Activated T-helper 1 cell treated with anti-CD3 and anti-CD28 coated beads, Interleukin-12 subunit alpha, Interleukin-12 subunit beta, Interleukin-2, Interleukin-4 antibody, amounts not matched to agents 30 ng/mL and 10 ng/mL and 1 ng/mL, durations not matched to agents 14 hours and 24 hours and 36 hours (primary cell): ENCODE measurements around the gene CNOT4. TPM values are rescaled to one million over a fixed set of nuclear protein-coding genes. Genes with fewer than 3 reads are reported as not detected.
"Not testable (repeated sequence)": the region's sequence is repeated elsewhere in the genome, so short reads cannot be mapped to it uniquely, and the experiment has no call there.

ENCODE experiments used
- DNase-seq: peaks from one replicate; pipeline ENCODE4 v3.0.0; 2021; ENCODE audit warnings: low spot score
- H3K27ac Mint-ChIP-seq: one replicate; pipeline ENCODE4 v1.8.0; 2021; ENCODE audit warnings: mild to moderate bottlenecking, mixed read lengths
- H3K27me3 Mint-ChIP-seq: one replicate; pipeline ENCODE4 v1.8.0; 2022; ENCODE audit warnings: mild to moderate bottlenecking, moderate library complexity, mixed read lengths; ENCODE audit not compliant: insufficient read depth
- H3K36me3 Mint-ChIP-seq: one replicate; pipeline ENCODE4 v1.8.0; 2021; ENCODE audit warnings: low read depth, mixed read lengths
- H3K4me1 Mint-ChIP-seq: one replicate; pipeline ENCODE4 v1.8.0; 2021; ENCODE audit warnings: low read depth, mixed read lengths
- H3K4me3 Mint-ChIP-seq: one replicate; pipeline ENCODE4 v1.8.0; 2021; ENCODE audit warnings: mild to moderate bottlenecking, moderate library complexity, mixed read lengths
- H3K9me3 Mint-ChIP-seq: one replicate; pipeline ENCODE4 v1.8.0; 2021; ENCODE audit warnings: mixed read lengths
- intact Hi-C: fragments of 100-400 bp; cut with micrococcal nuclease; formaldehyde crosslinking; loops from one replicate; pipeline ENCODE4 v1.15.1; 2024
- total RNA-seq: library from RNA; stranded (reverse); gene quantifications from 2 replicates; pipeline ENCODE4 v1.2.3, GENCODE V29; 2022

Gene CNOT4
- total RNA-seq, 1 donor from 2014 or later: 21.3 TPM

- peaks cover 4% of the 10 kb centered on the region for H3K36me3 Mint-ChIP-seq
- no peaks in the 10 kb centered on the region for H3K9me3 Mint-ChIP-seq
- intact Hi-C loops: no loop called here
- peak overlapping the region; percentile 34 for H3K27ac Mint-ChIP-seq
- no peak overlapping the region for H3K4me3 Mint-ChIP-seq
- no peak for DNase-seq
- H3K4me1 Mint-ChIP-seq: peaks cover 15% of the 10 kb centered on the region
- H3K27me3 Mint-ChIP-seq: no peaks in the 10 kb centered on the region
These were observed 42.6 kb downstream of the CNOT4 start for GRCh38 chr7:135467207-135467711.

- H3K4me3 Mint-ChIP-seq: no peak overlapping the region
- intact Hi-C loops: no loop called here
- H3K36me3 Mint-ChIP-seq: peaks cover 4% of the 10 kb centered on the region
- peak overlapping the region; percentile 34 for H3K27ac Mint-ChIP-seq
- no peaks in the 10 kb centered on the region for H3K27me3 Mint-ChIP-seq
- DNase-seq: no peak
- H3K9me3 Mint-ChIP-seq: no peaks in the 10 kb centered on the region
- H3K4me1 Mint-ChIP-seq: peaks cover 15% of the 10 kb centered on the region
These were observed 43.3 kb downstream of the CNOT4 start for GRCh38 chr7:135466442-135467206.

GRCh38 chr7:135463908-135464307 is 46.0 kb downstream of the CNOT4 start:
- no peak overlapping the region for H3K4me3 Mint-ChIP-seq
- DNase-seq: no peak
- H3K4me1 Mint-ChIP-seq: peaks cover 32% of the 10 kb centered on the region
- H3K27me3 Mint-ChIP-seq: no peaks in the 10 kb centered on the region
- no peaks in the 10 kb centered on the region for H3K9me3 Mint-ChIP-seq
- no peak overlapping the region for H3K27ac Mint-ChIP-seq
- intact Hi-C loops: loop anchor here (5.0 kb wide), 1 partner anchor 47 kb away; no protein-coding TSS in a partner anchor
- H3K36me3 Mint-ChIP-seq: peaks cover 6% of the 10 kb centered on the region

- Mint-ChIP-seq H3K36me3 (peaks cover 7% of the 10 kb centered on the region), H3K4me3 (no peak overlapping the region), H3K4me1 (peaks cover 18% of the 10 kb centered on the region), H3K27ac (no peak overlapping the region), H3K9me3 (no peaks in the 10 kb centered on the region), H3K27me3 (no peaks in the 10 kb centered on the region)
- intact Hi-C loops: loop anchor here (5.0 kb wide), 1 partner anchor 43 kb away; no protein-coding TSS in a partner anchor
- DNase-seq: no peak
These were observed 49.8 kb downstream of the CNOT4 start for GRCh38 chr7:135459951-135460567.

- Mint-ChIP-seq H3K27ac (no peak overlapping the region), H3K27me3 (no peaks in the 10 kb centered on the region), H3K4me1 (peaks cover 18% of the 10 kb centered on the region), H3K4me3 (no peak overlapping the region), H3K36me3 (peaks cover 7% of the 10 kb centered on the region), H3K9me3 (no peaks in the 10 kb centered on the region)
- intact Hi-C loops: no loop called here
- DNase-seq: no peak
These were observed 50.8 kb downstream of the CNOT4 start for GRCh38 chr7:135459076-135459475.

GRCh38 chr7:135454060-135454459 is 55.8 kb downstream of the CNOT4 start:
- Mint-ChIP-seq H3K9me3 (no peaks in the 10 kb centered on the region), H3K36me3 (peaks cover 2% of the 10 kb centered on the region), H3K4me1 (peaks cover 9% of the 10 kb centered on the region), H3K27me3 (no peaks in the 10 kb centered on the region), H3K27ac (no peak overlapping the region), H3K4me3 (no peak overlapping the region)
- intact Hi-C loops: loop anchor here (2.0 kb wide), 1 partner anchor 55 kb away; no protein-coding TSS in a partner anchor
- no peak for DNase-seq

- Mint-ChIP-seq H3K4me1 (peaks cover 27% of the 10 kb centered on the region), H3K9me3 (no peaks in the 10 kb centered on the region), H3K27me3 (no peaks in the 10 kb centered on the region), H3K27ac (no peak overlapping the region), H3K36me3 (peaks cover 5% of the 10 kb centered on the region), H3K4me3 (no peak overlapping the region)
- intact Hi-C loops: no loop called here
- no peak for DNase-seq
These were observed 60.5 kb downstream of the CNOT4 start for GRCh38 chr7:135449436-135449835.

GRCh38 chr7:135448753-135449152 is 61.1 kb downstream of the CNOT4 start:
- Mint-ChIP-seq H3K9me3 (no peaks in the 10 kb centered on the region), H3K4me3 (no peak overlapping the region), H3K27me3 (no peaks in the 10 kb centered on the region), H3K27ac (no peak overlapping the region), H3K36me3 (peaks cover 5% of the 10 kb centered on the region), H3K4me1 (peaks cover 27% of the 10 kb centered on the region)
- intact Hi-C loops: no loop called here
- DNase-seq: no peak

GRCh38 chr7:135447748-135448147 is 62.2 kb downstream of the CNOT4 start:
- Mint-ChIP-seq H3K36me3 (peaks cover 5% of the 10 kb centered on the region), H3K4me1 (peaks cover 27% of the 10 kb centered on the region), H3K4me3 (no peak overlapping the region), H3K27me3 (no peaks in the 10 kb centered on the region), H3K9me3 (no peaks in the 10 kb centered on the region), H3K27ac (no peak overlapping the region)
- intact Hi-C loops: no loop called here
- DNase-seq: no peak

GRCh38 chr7:135445690-135446089 is 64.2 kb downstream of the CNOT4 start:
- H3K27me3 Mint-ChIP-seq: no peaks in the 10 kb centered on the region
- no peak for DNase-seq
- no peaks in the 10 kb centered on the region for H3K9me3 Mint-ChIP-seq
- no peak overlapping the region for H3K4me3 Mint-ChIP-seq
- peaks cover 35% of the 10 kb centered on the region for H3K4me1 Mint-ChIP-seq
- intact Hi-C loops: no loop called here
- H3K27ac Mint-ChIP-seq: no peak overlapping the region
- H3K36me3 Mint-ChIP-seq: peaks cover 5% of the 10 kb centered on the region

GRCh38 chr7:135445266-135445665 is 64.6 kb downstream of the CNOT4 start:
- DNase-seq, intact Hi-C loops, H3K27me3 Mint-ChIP-seq, H3K27ac Mint-ChIP-seq, H3K36me3 Mint-ChIP-seq, H3K9me3 Mint-ChIP-seq, H3K4me3 Mint-ChIP-seq: not testable (repeated sequence)
- H3K4me1 Mint-ChIP-seq: peaks cover 35% of the 10 kb centered on the region

GRCh38 chr7:135441791-135442190 is 68.1 kb downstream of the CNOT4 start:
- Mint-ChIP-seq H3K4me1 (peaks cover 13% of the 10 kb centered on the region), H3K27me3 (no peaks in the 10 kb centered on the region), H3K27ac (no peak overlapping the region), H3K36me3 (peaks cover 6% of the 10 kb centered on the region), H3K9me3 (no peaks in the 10 kb centered on the region), H3K4me3 (no peak overlapping the region)
- intact Hi-C loops: no loop called here
- no peak for DNase-seq

GRCh38 chr7:135434047-135434446 is 75.9 kb downstream of the CNOT4 start:
- Mint-ChIP-seq H3K4me1 (peaks cover 9% of the 10 kb centered on the region), H3K36me3 (peaks cover 16% of the 10 kb centered on the region), H3K27me3 (no peaks in the 10 kb centered on the region), H3K9me3 (no peaks in the 10 kb centered on the region), H3K27ac (no peak overlapping the region), H3K4me3 (no peak overlapping the region)
- no peak for DNase-seq
- intact Hi-C loops: no loop called here
